ENCODE measurements around the gene MSH6.
"Not testable (repeated sequence)": the region's sequence is repeated elsewhere in the genome, so short reads cannot be mapped to it uniquely, and the experiment has no call there.

Gene MSH6

DNA sequence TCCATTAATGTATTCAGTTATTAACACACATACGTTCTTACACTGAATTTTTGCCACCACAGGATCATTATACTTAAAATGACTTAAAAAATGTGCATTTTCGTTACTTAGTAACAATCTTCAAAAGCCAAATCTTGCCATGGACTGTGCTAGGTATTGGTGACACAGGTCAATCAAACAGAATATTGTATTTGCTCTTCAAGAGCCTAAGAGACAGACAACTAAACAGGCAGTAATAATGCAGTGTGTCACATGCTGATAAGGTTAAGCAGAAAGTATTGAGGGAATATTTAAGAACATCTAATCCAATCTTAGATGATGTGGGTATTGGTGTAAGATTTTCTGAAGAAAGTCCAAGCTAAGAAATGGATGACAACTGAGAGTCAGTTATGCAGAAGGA, 66.4 kb downstream of the MSH6 start:
- DNase-seq: no peak

DNA sequence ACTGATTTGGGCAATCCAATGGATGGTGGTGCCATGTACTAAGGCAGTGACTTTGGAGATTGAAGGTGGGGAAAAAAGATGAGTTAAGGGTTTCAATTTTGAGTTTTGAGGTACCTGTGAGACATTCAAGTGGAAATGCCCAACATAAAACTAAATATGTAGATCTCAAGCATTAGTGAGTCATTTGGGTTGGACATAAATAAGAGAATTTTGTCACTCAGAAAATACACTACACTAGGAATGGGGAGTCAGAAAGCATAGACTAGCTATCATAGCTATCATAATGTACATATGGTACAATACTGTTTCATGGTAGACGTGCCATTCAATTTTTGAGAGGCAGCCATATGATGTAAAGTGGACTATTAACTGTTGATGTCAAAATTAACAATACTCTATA, 67.3 kb downstream of the MSH6 start:
- DNase-seq: no peak

DNA sequence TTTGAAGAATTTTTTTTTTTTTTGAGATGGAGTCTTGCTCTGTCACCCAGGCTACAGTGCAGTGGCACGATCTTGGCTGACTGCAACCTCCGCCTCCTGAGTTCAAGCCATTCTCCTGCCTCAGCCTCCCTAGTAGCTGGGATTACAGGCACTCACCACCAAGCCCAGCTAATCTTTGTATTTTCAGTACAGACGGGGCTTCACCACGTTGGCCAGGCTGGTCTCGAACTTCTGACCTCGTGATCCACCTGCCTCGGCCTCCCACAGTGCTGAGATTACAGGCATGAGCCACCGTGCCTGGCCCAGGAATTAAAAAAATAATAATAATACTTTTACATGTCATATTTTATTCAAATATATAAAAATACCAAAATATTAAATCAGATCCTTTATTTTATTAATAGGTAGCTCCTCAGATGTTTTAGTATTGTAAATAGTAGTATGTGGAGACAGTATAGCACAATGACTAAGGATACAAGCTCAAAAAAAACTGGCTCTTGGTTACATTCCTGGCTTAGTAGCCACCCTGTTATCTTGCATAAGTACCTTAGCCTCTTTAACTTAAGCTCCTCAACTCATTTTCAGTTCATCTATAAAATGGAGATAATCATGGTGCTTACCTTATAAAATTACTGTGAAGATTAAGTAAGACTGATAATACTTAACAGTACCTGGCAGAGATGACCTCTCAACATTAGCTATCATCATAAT, 70.3 kb downstream of the MSH6 start:
- DNase-seq: not testable (repeated sequence)
